H1 (cell line): ENCODE results near the gene ABHD6. TPM values are rescaled to one million over a fixed set of nuclear protein-coding genes. Genes with fewer than 3 reads are reported as not detected.

ENCODE experiments used
- BRCA1 ChIP-seq: IDR thresholded peaks from 2 replicates; pipeline ENCODE4 v1.6.1; 2012; ENCODE audit warnings: low read depth, low read length, improper control_type of control experiment
- JUND ChIP-seq: IDR thresholded peaks from 2 replicates; pipeline ENCODE4 v1.6.1; 2011; ENCODE audit warnings: mild to moderate bottlenecking, improper control_type of control experiment, low read length
- SAP30 ChIP-seq: fragments of 300-600 bp; sonication (generic); IDR thresholded peaks from 2 replicates; pipeline ENCODE4 v1.7.1; 2012; ENCODE audit warnings: low read length, moderate library complexity, mild to moderate bottlenecking, inconsistent platforms; ENCODE audit not compliant: insufficient read depth, insufficient replicate concordance
- SIRT6 ChIP-seq: IDR thresholded peaks from one replicate; pipeline ENCODE4 v1.7.1; 2012; ENCODE audit warnings: low read length, inconsistent platforms
- polyA plus RNA-seq, 7 experiments: library from polyadenylated mRNA; depleted of rRNA in 3 of 7; stranded (reverse) in 5 of 7; unstranded in 2 of 7; fragments of >200 nt in 5 of 7; fragments of 200-250 nt in 2 of 7; gene quantifications; 1 replicate in 5 of 7; 2 replicates in 1 of 7; 4 replicates in 1 of 7; pipeline versions ENCODE4 v1.2.1 to v1.2.3, GENCODE V29; 2011 to 2013; ENCODE audit warnings: missing spikeins in 2 of 7, mixed read lengths in 2 of 7
- total RNA-seq: library from RNA; stranded (reverse); fragmentation: NEBNext Ultra II Directional; extraction: Animal tissue kit (Norgen Biotek cat#: 25700); gene quantifications from 2 replicates; pipeline ENCODE4 v1.2.1, GENCODE V29; 2021
- TF ChIP-seq, protein P1 (sequence below): fragments of 300-600 bp; sonication (generic); IDR thresholded peaks from 2 replicates; pipeline ENCODE4 v1.7.1; 2012; ENCODE audit warnings: low read length, moderate library complexity, mild to moderate bottlenecking, inconsistent platforms; ENCODE audit not compliant: insufficient replicate concordance
- TF ChIP-seq, protein P2 (sequence below): IDR thresholded peaks from 2 replicates; pipeline ENCODE4 v1.6.1; 2011; ENCODE audit warnings: low read depth, mild to moderate bottlenecking, low read length; ENCODE audit not compliant: insufficient read depth
- TF ChIP-seq, protein P3 (sequence below): IDR thresholded peaks from 2 replicates; pipeline ENCODE4 v1.6.1; 2011; ENCODE audit warnings: low read length, improper control_type of control experiment
- TF ChIP-seq, protein P4 (sequence below): IDR thresholded peaks from 2 replicates; pipeline ENCODE4 v1.6.1; 2012; ENCODE audit warnings: inconsistent platforms

Gene ABHD6
- total and polyA plus RNA-seq, 2 of the 8 experiments (the other 6 are each of a cell fraction or from before 2014, with no cell fraction given), result 5.9 to 6.6 TPM

- TF ChIP-seq, protein P1, sequence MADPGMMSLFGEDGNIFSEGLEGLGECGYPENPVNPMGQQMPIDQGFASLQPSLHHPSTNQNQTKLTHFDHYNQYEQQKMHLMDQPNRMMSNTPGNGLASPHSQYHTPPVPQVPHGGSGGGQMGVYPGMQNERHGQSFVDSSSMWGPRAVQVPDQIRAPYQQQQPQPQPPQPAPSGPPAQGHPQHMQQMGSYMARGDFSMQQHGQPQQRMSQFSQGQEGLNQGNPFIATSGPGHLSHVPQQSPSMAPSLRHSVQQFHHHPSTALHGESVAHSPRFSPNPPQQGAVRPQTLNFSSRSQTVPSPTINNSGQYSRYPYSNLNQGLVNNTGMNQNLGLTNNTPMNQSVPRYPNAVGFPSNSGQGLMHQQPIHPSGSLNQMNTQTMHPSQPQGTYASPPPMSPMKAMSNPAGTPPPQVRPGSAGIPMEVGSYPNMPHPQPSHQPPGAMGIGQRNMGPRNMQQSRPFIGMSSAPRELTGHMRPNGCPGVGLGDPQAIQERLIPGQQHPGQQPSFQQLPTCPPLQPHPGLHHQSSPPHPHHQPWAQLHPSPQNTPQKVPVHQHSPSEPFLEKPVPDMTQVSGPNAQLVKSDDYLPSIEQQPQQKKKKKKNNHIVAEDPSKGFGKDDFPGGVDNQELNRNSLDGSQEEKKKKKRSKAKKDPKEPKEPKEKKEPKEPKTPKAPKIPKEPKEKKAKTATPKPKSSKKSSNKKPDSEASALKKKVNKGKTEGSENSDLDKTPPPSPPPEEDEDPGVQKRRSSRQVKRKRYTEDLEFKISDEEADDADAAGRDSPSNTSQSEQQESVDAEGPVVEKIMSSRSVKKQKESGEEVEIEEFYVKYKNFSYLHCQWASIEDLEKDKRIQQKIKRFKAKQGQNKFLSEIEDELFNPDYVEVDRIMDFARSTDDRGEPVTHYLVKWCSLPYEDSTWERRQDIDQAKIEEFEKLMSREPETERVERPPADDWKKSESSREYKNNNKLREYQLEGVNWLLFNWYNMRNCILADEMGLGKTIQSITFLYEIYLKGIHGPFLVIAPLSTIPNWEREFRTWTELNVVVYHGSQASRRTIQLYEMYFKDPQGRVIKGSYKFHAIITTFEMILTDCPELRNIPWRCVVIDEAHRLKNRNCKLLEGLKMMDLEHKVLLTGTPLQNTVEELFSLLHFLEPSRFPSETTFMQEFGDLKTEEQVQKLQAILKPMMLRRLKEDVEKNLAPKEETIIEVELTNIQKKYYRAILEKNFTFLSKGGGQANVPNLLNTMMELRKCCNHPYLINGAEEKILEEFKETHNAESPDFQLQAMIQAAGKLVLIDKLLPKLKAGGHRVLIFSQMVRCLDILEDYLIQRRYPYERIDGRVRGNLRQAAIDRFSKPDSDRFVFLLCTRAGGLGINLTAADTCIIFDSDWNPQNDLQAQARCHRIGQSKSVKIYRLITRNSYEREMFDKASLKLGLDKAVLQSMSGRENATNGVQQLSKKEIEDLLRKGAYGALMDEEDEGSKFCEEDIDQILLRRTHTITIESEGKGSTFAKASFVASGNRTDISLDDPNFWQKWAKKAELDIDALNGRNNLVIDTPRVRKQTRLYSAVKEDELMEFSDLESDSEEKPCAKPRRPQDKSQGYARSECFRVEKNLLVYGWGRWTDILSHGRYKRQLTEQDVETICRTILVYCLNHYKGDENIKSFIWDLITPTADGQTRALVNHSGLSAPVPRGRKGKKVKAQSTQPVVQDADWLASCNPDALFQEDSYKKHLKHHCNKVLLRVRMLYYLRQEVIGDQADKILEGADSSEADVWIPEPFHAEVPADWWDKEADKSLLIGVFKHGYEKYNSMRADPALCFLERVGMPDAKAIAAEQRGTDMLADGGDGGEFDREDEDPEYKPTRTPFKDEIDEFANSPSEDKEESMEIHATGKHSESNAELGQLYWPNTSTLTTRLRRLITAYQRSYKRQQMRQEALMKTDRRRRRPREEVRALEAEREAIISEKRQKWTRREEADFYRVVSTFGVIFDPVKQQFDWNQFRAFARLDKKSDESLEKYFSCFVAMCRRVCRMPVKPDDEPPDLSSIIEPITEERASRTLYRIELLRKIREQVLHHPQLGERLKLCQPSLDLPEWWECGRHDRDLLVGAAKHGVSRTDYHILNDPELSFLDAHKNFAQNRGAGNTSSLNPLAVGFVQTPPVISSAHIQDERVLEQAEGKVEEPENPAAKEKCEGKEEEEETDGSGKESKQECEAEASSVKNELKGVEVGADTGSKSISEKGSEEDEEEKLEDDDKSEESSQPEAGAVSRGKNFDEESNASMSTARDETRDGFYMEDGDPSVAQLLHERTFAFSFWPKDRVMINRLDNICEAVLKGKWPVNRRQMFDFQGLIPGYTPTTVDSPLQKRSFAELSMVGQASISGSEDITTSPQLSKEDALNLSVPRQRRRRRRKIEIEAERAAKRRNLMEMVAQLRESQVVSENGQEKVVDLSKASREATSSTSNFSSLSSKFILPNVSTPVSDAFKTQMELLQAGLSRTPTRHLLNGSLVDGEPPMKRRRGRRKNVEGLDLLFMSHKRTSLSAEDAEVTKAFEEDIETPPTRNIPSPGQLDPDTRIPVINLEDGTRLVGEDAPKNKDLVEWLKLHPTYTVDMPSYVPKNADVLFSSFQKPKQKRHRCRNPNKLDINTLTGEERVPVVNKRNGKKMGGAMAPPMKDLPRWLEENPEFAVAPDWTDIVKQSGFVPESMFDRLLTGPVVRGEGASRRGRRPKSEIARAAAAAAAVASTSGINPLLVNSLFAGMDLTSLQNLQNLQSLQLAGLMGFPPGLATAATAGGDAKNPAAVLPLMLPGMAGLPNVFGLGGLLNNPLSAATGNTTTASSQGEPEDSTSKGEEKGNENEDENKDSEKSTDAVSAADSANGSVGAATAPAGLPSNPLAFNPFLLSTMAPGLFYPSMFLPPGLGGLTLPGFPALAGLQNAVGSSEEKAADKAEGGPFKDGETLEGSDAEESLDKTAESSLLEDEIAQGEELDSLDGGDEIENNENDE, result no peak
- TF ChIP-seq, protein P2, sequence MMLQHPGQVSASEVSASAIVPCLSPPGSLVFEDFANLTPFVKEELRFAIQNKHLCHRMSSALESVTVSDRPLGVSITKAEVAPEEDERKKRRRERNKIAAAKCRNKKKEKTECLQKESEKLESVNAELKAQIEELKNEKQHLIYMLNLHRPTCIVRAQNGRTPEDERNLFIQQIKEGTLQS, result no peak
- TF ChIP-seq, protein P3, sequence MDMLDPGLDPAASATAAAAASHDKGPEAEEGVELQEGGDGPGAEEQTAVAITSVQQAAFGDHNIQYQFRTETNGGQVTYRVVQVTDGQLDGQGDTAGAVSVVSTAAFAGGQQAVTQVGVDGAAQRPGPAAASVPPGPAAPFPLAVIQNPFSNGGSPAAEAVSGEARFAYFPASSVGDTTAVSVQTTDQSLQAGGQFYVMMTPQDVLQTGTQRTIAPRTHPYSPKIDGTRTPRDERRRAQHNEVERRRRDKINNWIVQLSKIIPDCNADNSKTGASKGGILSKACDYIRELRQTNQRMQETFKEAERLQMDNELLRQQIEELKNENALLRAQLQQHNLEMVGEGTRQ, result no peak
- TF ChIP-seq SIRT6, result no peak
- no peak for TF ChIP-seq BRCA1
- no peak for TF ChIP-seq SAP30
- no peak for TF ChIP-seq JUND
- TF ChIP-seq, protein P4, sequence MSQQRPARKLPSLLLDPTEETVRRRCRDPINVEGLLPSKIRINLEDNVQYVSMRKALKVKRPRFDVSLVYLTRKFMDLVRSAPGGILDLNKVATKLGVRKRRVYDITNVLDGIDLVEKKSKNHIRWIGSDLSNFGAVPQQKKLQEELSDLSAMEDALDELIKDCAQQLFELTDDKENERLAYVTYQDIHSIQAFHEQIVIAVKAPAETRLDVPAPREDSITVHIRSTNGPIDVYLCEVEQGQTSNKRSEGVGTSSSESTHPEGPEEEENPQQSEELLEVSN, result no peak
Measured at GRCh38 chr3:58188173-58188564, 49.4 kb upstream of the ABHD6 start (continued).
